EL (cell line): ENCODE measurements around the gene CLEC17A.
A peak's percentile ranks its signal among the peaks of the same experiment; 100 is the strongest.
"Not testable (repeated sequence)": the region's sequence is repeated elsewhere in the genome, so short reads cannot be mapped to it uniquely, and the experiment has no call there.

Experiments used
- DNase-seq: peaks from one replicate; pipeline ENCODE4 v3.0.0-alpha.2; 2016

Gene CLEC17A, protein sequence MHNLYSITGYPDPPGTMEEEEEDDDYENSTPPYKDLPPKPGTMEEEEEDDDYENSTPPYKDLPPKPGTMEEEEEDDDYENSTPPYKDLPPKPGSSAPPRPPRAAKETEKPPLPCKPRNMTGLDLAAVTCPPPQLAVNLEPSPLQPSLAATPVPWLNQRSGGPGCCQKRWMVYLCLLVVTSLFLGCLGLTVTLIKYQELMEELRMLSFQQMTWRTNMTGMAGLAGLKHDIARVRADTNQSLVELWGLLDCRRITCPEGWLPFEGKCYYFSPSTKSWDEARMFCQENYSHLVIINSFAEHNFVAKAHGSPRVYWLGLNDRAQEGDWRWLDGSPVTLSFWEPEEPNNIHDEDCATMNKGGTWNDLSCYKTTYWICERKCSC

DNA sequence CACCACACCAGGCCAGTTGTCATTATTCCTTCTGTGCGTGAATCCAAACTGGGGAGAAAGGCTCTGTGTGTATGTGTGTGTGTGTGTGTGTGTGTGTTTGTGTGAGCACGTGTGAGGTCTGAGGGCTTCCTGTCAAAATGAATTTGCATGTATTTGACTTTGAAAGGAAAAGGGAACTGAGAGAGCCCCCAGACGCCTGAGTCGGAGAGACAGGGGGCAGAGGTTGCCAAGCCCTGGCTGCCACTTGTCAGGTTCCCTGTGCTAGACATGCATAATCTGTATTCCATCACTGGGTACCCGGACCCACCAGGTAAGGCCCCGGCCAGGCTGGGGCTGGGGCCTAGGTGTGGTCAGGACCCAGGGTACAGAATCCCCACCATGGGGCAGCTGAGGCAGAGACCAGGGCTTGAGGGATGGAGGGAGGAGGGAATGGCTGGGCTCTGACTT, at the start of gene CLEC17A:
Gene CLEC17A (plus strand): TSS at position 191 of the 447 bp plus-strand sequence. CDS start 77 bp downstream, at position 268.
- no peak for DNase-seq

DNA sequence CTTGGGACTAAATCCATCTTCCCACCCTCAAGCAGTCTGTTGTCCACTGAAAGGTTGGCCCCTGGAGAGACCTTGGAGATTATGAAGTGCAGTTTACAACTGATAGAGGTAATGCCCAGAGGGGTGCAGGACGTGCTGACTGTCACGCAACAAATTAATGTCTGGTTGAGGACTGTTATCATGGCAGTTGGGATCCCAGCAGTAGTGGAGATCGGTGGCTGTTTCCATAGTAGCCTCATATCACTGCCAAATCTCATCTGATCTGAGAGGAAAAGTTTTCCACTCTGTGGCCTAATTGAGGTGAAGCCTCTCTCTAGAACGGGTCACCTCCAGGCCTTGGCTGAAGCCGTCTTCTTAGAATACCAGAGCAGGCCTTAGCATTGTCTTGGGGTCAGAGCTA, 49.4 kb upstream of the CLEC17A start:
- DNase-seq = no peak

DNA sequence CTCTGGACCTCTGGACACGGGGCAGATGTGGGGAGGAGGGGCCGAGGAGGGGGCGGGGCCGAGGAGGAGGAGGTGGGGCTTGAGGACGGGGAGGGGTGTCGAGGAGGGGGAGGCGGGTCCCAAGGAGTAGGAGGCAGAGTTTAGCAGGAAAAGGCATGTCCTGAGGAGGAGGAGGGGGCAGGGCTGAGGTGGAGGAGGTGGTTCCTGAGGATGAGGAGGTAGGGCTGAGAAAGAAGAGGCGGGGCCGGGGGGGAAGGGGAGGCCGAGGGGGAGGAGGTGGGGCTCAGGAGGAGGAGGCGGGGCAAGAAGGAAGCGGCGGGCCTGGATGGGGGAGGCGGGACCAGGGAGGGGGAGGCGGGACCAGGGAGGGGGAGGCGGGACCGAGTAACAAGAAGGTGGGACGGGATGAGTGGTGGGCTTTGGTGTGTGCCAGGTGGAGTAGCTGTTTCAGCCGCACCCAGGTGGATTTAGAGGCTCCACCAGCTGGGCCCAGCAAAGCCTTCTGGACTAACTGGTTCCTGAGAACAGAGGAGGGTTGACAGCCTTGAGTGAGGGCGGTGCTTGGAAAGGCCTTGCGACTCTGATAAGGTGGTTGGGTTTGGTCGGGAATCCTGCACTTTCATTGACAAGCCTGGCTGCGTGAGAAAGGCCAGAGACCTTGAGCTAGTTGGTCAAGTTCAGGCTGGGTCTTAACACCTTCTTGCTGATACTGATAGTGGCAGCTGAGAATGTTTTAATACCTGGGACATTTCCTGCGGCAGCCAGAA, 45.8 kb upstream of the CLEC17A start:
- DNase-seq = peak; percentile 33

DNA sequence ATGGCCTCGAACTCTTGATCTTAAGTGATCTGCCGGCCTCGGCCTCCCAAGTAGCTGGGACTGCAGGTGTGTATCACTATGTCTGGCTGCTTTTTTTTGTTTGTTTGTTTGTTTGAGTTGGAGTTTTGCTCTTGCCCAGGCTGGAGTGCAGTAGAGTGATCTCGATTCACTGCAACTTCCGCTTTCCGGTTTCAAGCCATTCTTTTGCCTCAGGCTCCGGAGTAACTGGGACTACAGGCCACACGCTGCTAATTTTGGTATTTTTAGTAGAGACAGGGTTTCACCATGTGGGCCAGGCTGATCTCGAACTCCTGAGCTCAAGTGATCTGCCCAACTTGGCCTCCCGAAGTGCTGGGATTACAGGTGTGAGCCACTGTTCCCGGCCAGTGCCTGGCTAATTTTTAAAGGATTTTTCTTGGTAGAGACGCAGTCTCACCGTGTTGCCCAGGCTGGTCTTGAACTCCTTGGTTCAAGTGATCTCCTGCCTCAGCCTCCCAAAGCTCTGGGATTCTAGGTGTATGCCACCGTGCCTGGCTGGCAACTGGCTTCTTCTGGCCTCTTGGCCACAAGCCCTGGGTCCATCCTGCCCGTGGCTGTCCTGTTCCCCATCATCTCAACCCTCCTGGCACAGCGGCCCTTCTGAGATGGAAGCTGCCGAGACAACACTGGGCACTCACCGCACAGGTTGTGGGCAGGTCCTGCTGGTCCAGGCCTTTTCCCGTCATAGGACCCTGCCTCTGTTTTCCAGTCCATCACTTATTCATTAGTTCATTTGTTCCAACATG, 42.0 kb upstream of the CLEC17A start:
- DNase-seq = no peak

DNA sequence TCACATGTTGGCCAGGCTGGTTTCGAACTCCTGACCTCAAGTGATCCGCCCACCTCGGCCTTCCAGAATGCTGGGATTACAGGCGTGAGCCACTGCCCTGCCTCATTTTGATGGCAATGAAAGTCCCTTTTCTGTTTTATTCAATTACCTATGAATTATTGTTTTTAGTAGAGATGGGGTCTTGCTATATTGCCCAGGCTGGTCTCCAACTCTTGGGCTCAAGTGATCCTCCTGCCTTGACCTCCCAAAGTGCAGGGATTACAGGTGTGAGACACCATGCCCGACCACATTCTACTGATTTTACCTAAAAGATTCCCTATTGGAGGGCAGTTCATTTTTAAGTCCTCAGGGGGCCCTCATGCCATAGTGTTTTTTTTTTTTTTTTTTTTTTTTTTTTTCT, 40.9 kb upstream of the CLEC17A start:
- not testable (repeated sequence) for DNase-seq

DNA sequence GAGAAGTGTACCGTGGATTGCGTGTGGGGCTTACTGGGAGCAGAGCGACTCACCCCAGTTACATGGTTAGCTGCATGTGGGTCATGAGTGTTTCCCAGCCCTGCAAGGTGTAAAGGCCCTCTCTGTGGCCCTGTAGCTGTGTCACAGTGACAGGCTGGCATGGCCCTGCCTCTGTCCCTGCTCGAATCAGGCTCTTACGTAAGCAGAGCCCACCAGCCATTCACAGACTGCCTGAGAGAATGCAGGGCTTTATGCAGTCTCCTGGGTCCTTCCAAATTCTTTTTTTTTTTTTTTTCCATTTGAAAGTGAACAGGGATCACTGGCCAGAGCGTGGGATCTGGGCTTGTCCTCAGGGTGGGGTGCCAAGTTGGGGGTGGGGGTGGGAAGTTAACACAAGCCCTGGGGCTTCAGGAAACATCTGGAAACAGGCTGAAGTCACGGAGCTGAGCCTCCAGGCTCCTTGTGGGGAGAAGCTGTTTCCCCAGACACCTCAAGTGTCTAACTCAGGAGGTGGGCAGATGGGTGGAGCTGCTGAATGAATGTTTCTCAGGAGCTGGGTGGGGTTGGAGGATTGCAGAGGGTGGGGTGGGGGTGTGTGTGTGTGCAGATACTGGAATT, 40.1 kb upstream of the CLEC17A start:
- peak; percentile 34 for DNase-seq

DNA sequence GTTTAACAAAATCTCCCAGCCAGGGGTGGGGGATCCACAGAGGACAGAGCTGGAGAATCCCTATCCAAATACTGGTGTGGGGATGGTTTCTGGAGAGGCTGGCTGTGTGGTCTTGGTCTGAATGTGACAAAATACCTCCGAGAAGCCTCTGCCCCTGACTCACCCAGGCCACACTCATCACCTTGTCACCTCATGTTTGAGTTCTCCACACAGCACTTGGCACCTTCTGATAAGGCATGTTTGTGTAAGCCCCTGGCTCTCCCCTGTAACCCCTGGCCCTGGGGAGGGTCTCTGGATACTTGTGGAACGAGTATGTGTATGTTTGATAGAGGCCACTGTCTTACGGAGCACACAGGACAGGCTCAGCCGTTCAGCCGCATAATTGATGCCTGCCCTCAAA, 38.8 kb upstream of the CLEC17A start:
- DNase-seq = no peak

DNA sequence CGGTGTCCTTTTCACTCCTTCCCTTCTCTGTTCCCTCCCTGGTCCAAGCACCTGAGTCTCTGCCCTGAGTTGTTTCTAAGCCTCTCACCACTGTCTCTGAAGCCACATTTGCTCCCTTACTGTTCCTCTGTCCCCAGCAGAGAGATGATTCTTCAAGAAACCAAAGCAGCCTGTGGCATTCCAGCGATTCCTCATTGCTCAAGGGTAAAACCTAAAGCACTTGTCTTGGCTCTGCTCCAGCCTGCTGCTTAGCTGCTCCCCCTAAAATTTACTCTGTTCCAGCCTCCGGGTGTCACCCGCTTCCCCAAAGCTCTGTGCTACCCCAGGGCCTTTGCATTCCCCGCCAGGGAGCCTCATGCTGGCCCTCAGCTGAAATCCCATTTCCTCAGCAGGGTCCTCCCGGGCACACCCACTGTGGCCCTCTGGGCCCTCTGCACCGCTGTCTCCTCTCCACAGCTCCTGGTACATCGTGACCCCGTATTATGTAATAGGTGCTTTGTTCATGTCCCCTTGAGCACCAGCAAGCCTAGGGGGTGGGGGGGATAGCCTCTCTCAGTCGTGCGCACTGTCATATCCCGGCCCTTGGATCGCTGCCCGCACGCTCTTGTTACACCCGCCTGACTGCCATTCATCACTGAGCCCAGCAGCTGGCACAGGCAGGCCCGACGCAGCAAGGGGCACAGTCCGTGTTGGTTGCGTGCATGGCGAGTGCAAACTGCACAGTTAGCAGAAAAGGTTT, 37.7 kb upstream of the CLEC17A start:
- no peak for DNase-seq

DNA sequence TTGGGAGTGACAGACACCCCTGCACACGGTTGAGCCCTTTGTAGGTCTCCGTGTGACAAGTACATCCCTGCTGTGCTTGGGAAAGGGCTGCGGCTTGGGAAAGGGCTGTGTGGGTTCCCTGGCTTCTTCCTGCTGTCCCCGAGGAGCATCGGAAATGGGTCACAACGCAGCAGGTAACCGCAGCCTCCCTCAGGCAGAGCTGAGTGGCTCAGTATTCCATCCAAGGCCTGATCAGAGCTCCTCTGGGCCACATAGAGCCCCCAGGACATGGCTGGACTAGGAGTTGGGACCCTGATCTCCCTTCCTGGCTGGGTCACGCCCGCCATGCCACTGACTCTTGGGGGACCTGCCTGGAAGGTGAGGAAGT, 37.2 kb upstream of the CLEC17A start:
- no peak for DNase-seq

DNA sequence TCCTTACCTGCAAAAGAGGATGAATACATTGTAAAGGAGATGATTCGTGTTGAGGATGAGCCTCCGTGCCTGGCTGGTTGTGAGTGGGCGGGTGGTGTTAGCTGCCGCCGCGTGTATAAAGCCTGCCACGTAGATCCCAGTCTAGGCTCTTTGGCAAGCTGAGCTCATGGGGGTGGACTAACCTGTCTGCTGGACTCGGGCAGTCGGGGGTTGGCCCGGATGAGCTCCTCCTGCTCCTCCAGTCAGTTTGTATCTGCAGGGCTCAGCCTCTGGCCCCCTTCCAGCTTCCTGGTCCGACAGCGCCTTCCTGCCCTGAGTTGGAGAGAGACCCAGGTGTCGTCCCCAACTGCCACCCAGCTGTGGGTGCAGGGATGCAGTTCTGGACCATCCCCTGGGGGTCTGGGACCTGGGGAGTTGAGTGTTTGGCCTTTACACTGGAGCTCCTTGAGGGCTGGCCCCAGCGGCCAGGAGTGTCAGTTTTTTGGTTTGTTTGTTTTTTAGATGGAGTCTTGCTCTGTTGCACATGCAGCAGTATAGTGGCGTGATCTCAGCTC, 32.6 kb upstream of the CLEC17A start:
- no peak for DNase-seq

DNA sequence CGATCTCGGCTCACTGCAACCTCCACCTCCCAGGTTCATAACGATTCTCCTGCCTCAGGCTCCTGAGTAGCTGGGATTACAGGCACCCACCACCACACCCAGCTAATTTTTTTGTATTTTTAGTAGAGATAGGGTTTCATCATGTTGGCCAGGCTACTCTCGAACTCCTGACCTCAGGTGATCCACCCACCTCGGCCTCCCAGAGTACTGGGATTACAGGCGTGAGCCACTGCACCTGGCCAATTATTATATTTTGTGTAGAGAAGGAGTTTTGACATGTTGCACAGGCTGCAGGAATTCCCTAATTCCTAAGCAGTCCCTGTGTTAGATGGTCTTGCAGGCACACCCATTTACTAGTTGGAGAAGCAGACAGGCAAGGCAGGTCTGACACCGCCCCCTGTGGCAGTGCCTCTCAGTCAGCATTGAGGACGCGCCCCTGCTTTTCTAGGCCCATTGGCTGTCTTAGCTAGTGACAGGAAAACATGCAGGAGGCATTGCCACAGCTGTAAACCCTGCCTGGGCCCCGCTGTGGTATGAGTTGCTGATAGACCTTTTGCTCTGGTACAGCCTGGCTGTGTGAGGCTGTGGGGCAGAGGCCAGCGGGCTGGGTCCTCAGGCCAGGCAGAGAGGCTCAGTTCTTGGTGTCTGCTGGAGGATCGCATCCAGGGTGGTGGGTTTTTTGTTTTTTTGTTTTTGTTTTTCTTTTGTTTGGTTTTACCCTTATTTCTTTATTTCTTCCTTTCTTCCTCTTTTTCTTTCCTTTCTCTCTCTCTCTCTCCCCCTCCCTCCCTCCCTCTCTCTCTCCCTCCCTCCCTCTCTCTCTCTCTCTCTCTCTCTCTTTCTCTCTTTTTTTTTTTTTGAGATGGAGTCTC, 31.5 kb upstream of the CLEC17A start:
- DNase-seq = peak; percentile 33

DNA sequence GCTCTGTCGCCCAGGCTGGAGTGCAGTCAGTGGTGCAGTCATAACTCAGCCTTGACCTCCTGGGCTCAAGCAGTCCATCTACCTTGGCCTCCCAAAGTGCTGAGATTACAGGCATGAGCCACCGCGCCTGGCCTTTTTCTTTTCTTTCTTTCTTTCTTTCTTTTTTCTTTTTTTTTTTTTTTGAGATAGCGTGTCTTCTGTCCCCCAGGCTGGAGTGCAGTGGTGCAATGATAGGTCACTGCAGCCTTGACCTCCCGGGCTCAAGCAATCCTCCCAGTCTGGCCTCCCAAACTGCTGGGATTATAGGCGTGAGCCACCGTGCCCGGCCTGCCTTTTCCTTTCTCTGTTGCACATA, 30.9 kb upstream of the CLEC17A start:
- not testable (repeated sequence) for DNase-seq

DNA sequence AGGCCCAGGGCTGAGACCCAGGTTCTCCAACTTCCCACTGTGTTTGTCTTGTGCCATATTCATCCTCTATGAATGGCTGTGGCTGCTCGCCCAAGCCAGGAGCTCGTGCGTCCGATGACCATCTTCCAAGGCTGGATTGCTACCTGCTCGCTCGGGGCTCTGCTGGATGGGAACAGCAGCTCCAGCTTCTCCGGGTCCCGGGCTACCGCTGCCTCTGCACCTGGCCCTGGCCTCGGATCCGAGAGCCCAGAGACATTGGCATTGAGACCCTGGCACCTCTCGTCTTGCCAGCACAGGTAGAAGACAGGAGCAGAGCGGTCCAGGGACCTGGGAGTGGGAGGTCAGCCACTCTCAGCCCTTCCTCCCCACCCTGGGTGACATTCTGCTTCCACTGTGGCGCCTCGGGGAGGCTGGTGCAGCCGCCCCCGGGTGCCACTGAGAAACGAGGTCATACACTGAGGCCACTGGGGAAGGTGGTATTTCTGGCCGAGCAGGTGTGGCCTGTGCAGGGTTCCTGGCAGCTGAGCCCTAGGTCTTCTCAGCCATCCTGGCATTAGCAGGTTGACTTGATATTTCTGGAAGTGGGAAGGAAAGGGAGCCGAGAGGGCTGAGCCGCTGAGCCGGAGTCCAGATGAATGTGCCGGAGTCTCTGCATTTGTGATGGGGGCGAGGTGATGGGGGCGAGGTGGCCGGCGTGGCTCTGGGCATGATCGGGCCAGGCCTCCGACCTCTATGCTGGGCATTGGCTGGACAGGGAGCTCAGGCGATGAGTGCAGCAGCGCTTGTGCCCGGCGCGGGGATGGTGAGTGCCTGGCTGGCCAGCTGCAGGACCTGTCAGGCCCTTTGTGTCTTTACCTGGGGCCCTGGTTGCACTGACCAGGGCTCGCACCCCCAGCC, 29.6 kb upstream of the CLEC17A start:
- DNase-seq = no peak

DNA sequence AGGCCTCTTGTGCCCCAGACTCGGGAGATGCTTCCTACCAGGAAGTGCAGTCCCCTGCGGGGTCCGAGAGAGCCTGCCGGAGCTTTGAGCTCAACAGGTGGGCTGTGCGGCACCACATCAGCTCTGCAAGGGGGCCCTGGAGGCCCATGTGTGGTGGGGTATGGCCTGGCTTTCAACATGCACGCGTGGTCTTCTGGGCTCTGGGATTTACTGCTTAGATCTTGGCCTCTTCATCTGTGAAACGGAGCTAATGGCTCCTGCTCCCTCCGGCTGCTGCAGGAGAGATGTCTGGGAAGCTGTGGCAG, 29.0 kb upstream of the CLEC17A start:
- DNase-seq = no peak

DNA sequence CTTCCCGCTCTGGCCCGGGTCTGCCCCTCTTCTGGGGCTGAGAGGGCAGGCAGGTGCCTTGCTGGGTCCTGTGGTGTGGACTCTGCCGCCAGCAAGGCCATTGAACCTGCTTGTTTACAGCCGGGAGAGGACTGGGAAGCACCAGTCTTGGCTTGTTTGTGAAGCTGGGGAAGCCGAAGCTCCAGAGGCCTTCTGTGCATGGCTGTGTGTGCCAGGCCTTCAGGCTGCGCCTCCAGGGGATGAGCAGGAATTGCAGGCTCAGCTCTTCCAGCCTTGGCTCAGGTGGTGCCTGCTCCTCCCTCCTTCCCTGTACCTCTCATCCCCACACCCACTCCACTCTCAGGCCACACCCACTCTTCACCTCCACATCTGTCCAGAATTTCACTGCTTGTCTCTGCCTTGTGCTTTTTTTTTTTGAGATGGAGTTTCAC, 28.5 kb upstream of the CLEC17A start:
- DNase-seq = no peak

DNA sequence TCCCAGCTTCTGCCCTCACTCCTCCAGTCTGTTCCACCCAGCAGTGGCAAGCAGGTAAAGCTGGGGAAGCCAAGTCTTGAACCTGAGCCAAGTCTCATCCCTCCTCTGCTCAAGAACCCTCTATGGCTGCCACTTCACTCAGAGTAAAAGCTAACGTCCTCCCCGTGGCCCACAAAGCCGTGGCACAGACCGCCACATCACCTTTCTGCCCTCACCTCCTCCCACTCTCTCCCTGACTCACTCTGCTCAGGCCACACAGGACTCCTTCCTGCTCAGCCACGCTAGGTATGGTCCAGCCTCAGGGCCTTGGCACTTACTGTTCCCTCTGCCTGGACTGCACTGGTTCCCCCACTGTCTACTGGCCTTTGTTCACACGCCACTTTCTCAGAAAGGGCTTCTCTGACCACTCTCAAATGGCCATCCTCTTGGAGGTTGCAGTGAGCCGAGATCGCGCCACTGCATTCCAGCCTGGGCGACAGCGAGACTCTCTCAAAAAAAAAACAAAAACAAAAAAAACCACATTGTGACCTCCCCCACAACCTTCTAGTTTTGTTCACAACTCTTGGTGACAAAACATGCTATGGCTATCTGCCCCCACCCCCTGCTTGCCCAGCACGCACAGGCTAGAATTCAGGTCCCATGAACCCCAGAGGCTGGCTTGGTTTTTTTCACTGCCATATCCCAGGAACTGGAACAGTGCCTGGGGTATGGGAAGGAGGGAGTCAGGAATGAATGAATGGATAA, 26.8 kb upstream of the CLEC17A start:
- peak; percentile 48 for DNase-seq

DNA sequence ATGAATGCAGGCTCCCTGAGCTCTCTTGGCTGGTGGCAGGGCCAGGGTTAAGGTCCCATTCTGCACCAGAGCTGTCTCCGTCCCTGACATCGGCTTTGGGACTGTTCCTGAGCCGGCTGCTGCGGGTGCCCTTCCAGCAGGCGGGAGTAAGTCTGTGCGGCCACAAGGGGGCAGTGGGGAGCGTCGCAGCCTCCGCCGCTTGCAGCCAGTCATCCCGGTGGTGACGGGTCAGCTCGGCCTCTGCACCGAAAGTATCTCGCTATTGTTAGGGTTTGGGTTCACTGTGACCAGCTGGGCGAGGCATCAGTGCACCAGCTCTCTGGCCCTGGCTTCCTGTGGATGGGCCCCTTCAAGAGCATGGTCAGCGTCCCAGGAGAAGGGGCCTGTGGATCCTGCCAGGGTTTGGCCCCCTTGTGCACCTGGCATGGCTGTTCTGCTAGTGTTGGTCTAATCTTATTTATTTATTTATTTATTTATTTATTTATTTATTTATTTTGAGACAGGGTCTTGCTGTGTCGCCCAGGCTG, 26.2 kb upstream of the CLEC17A start:
- peak; percentile 76 for DNase-seq

DNA sequence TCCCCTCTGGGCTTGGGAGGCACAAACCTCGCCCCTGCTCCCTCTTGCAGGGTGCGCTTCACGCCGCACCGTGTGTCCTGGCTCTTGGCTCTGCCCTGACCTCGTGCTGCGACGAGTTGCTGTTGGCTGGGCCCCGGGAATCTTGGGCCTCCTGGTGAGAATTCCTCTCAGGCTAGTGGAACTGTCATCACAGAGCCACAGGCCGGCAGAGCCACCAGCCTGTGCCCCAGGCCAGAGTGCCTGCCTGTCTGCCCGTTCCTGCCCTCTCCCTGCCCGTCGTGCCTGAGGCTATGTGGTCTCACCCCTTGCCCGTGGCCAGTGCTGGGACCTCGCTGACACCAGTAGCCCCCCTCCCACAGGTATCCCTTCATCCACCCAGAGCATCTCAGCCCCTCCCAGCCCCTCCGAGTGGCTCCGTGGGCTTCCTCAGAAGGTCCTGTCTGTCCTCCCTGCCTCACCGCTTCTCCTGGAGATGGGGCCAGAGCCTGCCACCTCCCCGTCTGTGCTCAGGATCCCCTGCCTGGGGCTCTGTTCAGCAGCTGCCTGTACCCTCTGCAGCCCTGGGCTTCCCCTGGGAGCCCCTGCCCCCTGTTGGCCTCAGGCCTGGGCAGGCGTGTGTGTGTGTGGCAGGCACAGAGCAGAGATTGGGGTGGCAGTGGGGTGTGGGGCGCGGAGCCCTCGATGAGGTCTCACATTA, 24.4 kb upstream of the CLEC17A start:
- no peak for DNase-seq
